Measurements from ENCODE around the gene TNFAIP3. TPM values are rescaled to one million over a fixed set of nuclear protein-coding genes. Genes with fewer than 3 reads are reported as not detected.

TNFAIP3 gene
- total and polyA plus RNA-seq, 7 donors, result 11.4 to 49.9 (median 18.7) TPM

GRCh38 chr6:137820952-137821351 lies 46.1 kb upstream of the TNFAIP3 start:
- DNase-seq, result no peak
- intact Hi-C loops (cut with DNase I), result no loop called here
- no peaks in the 10 kb centered on the region for H3K9me3 ChIP-seq
- TF ChIP-seq EP300 (IDR thresholded peaks at IDR 0.05) (peak in 1 of 4 donors; percentile 16), POLR2AphosphoS5 (IDR thresholded peaks at IDR 0.05) (peak; percentile 32 to 63 (median 44)), CTCF (IDR thresholded peaks at IDR 0.05) (no peak)
- no peaks in the 10 kb centered on the region for H3K36me3 ChIP-seq
- H3K27me3 ChIP-seq, result no peaks in the 10 kb centered on the region
- no peak overlapping the region for H3K4me3 ChIP-seq
- peaks cover 0 to 67% (median 44%) of the 10 kb centered on the region in 4 donors for H3K4me1 ChIP-seq
- H3K27ac ChIP-seq, result peak overlapping the region in 3 of 4 donors; percentile 53 to 76 (median 66)
- 65 to 74% methylated on average over 1 of the region's 1 CpG for WGBS, 2 donors

- DNase-seq, result no peak
- H3K27ac ChIP-seq, result peak overlapping the region in 3 of 4 donors; percentile 53 to 76 (median 66)
- intact Hi-C loops (cut with DNase I), result no loop called here
- TF ChIP-seq CTCF (IDR thresholded peaks at IDR 0.05), result no peak
- H3K4me1 ChIP-seq, result peaks cover 0 to 63% (median 41%) of the 10 kb centered on the region in 4 donors
- 60 to 63% methylated on average over 3 of the region's 3 CpGs for WGBS, 2 donors
- no peaks in the 10 kb centered on the region for H3K27me3 ChIP-seq
- no peak overlapping the region for H3K4me3 ChIP-seq
- no peaks in the 10 kb centered on the region for H3K36me3 ChIP-seq
- no peaks in the 10 kb centered on the region for H3K9me3 ChIP-seq
These were observed 45.6 kb upstream of the TNFAIP3 start for GRCh38 chr6:137821491-137821890.

- intact Hi-C loops (cut with DNase I), result loop anchor here (2.0 kb wide), 2 partner anchors 23 to 43 kb away; partner anchors contain the start of gene TNFAIP3
- Histone ChIP-seq H3K27me3 (no peaks in the 10 kb centered on the region), H3K9me3 (no peaks in the 10 kb centered on the region), H3K36me3 (no peaks in the 10 kb centered on the region), H3K27ac (peak overlapping the region; percentile 63 to 76 (median 71)), H3K4me1 (peaks cover 0 to 56% (median 38%) of the 10 kb centered on the region in 4 donors), H3K4me3 (no peak overlapping the region)
- WGBS, 2 donors, result 37 to 49% methylated on average over 11 of the region's 11 CpGs
- DNase-seq, result peak; percentile 93
- TF ChIP-seq POLR2AphosphoS5 (IDR thresholded peaks at IDR 0.05), result peak in 3 of 4 donors; percentile 42 to 87 (median 71)
- TF ChIP-seq EP300 (IDR thresholded peaks at IDR 0.05), result peak; percentile 81 to 98 (median 86)
- TF ChIP-seq CTCF (IDR thresholded peaks at IDR 0.05), result no peak
- no peak for TF ChIP-seq POLR2A (IDR thresholded peaks at IDR 0.05)
These were observed 43.1 kb upstream of the TNFAIP3 start for GRCh38 chr6:137823826-137824555.

- DNase-seq, result no peak
- TF ChIP-seq POLR2AphosphoS5 (IDR thresholded peaks at IDR 0.05) (no peak), CTCF (IDR thresholded peaks at IDR 0.05) (no peak), EP300 (IDR thresholded peaks at IDR 0.05) (no peak), POLR2A (IDR thresholded peaks at IDR 0.05) (no peak)
- Histone ChIP-seq H3K27ac (peak overlapping the region; percentile 63 to 76 (median 71)), H3K4me1 (peaks cover 0 to 56% (median 38%) of the 10 kb centered on the region in 4 donors), H3K27me3 (no peaks in the 10 kb centered on the region), H3K4me3 (no peak overlapping the region), H3K9me3 (no peaks in the 10 kb centered on the region), H3K36me3 (no peaks in the 10 kb centered on the region)
- intact Hi-C loops (cut with DNase I), result loop anchor here (2.0 kb wide), 1 partner anchor 22 kb away; no protein-coding TSS in a partner anchor
- 57 to 78% methylated on average over 1 of the region's 1 CpG for WGBS, 2 donors
These were observed 42.5 kb upstream of the TNFAIP3 start for GRCh38 chr6:137824556-137824879.
